GM19099 (cell line): ENCODE results near the gene OTUD7B.

Source experiments
- POLR2A ChIP-seq: IDR thresholded peaks from 3 replicates; pipeline ENCODE4 v1.6.1; 2011; ENCODE audit warnings: low read depth; ENCODE audit not compliant: insufficient read length; ENCODE audit errors: extremely low read depth

OTUD7B gene

DNA sequence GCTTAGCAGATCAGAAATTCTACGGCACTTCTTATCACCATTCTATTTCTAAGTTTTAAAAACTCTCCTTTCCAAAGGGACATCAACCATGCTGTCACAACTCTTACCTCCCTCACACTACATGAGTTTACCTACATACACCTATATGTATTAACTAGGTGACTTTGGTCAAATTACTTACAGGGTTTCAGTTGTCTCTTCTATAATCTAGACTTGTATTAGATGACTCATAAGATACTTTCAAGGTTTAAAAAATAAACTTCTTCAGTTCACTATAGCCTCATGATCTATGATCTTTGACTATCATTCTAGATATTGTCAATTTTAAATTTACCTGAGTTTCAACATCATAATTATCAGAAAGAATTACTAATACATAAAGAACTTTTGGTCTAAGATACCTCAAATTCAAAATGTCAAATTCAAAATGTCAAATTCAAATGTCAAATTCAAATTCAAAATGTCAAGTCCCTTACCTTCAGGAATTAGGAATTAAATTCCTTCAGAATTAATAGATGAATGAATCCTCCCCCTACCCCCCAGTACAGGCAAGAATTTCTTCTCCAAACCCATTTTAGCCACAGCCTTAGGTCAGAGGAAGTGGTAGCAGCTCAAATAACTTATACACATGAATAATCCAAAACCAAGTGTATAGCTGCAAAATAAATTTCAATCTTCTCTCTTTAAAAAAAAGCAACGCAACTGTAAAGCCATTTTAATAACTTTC, 31.1 kb downstream of the OTUD7B start:
- no peak for TF ChIP-seq POLR2A

DNA sequence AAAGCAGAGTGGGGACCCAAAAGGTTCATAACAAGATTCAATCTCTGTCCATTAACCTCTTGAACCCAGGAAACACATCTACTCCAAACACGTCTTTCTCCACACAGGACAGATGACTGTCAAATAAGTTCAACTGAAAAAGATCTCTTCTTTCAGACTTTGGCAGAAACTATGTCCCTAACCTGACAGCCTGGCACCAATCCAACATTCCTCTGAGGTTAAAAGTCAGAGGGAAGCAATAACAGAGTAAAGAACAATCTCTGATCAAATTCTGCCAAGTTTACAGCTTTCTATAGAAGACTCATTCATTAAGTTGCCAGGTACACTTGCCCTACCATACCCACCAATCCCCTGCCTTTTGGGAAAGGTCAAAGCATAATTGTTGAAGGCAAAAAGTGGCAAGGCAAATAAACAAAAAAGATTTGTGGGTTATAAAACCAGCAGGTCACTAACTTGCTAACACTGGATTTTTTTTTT, 31.9 kb downstream of the OTUD7B start:
- no peak for TF ChIP-seq POLR2A

DNA sequence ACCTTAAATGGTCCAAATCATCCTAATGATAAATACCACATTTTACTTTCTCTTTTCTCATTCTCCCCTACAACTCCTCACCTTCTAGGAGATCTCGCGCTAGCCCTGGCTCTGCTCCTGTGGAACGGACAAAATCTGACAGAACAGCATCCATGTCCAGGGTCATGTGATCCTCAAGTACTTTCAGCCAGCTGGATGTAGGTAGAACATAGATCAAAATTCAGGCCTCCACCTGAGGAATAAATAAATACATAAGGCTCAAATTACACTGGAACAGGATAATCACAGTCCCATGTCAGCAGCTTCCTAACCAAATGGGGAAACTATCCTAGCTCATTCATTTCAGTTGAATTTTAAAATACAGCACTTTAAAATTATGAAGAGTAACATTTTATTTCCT, 33.2 kb downstream of the OTUD7B start:
- TF ChIP-seq POLR2A = no peak

DNA sequence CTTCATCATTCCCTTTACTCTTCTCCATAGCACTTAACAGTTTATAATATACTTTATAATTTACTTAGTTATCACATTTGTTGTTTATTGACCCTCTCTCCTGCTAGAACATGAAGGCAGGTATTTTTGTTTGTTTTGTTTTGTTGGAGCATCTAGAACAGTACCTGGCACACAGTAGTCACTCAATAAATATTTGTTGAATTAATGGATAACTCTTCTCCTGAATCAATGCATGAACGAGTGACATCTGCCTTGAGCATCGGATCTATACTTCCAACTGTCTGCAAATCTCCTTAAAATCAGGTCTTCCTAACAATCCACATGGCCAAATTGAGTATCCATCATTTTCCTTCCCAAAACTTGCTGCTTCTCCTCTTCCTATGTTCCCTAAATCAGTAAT, 38.0 kb downstream of the OTUD7B start:
- no peak for TF ChIP-seq POLR2A

DNA sequence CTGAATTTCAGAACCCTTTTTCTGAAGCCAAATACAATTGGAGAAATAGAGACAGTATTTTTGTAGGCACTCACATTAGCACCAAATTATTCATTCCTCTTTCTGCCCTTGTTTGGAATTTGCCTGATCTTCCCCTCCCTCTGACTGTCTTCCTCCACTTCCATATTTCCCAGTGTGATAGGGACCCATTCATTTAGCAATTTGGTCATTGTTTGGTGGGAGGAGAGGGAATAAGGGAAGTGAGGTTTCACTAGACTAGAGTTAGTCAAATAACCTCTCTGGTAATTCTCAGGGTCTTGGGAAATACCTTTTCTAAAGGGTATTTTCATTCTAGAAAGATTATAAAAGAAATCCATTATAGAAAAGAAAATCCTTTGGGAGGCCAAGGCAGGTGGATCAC, 42.9 kb downstream of the OTUD7B start:
- no peak for TF ChIP-seq POLR2A

DNA sequence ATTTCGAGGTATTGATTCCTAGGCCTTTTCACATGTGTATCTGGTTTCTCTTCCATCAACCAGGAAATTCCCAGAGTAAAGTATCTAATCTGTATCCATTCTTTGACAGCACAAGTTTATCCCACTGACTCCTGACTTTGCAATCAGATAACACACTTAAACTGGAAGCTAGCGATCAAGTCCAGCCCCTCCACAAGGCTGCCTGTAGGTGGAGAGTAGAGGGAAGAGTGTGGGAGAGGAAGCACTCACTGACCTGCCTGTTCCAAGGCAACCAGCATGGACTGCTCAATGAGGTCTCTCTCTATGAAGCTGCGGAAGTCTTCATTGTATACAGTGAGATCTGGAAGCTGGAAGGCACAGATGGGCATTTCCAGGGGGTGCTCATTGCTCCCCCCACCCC, 43.5 kb downstream of the OTUD7B start:
- TF ChIP-seq POLR2A = no peak

DNA sequence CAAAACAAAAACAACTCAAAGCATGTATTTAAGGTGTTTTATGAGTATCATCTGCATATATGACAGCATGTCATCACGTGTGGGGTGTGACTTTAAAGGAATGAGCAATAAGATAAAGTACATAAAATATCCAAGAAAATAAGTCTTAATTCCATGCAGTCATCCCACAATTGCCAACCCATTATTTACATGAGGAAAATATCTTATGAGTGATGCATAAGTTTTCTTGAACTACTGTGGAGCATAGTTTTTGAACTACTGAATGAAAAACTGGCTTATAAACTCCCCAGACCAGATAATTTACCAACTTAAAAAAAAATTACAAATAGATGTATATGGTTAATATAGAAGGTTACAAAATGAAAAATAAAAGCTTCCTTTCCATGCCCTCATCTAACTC, 44.1 kb downstream of the OTUD7B start:
- no peak for TF ChIP-seq POLR2A

DNA sequence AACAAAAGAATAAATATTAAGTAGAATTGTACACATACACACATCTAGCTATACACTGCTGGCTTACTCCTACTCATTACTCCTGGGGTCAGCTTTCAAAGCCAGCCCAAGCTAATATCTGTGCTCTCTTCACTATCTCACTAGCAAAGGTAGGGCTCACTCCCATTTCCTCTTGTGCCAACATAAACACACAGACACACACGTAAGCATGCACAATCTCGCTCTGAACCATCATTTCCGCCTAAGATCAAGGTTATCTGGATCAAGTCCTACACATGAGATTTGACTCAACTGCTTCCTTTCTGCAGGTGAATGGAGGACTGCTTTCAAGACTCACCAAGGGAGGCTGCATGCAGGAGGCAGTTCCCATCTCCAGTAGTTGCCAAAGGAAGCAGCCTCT, 45.1 kb downstream of the OTUD7B start:
- TF ChIP-seq POLR2A = no peak

DNA sequence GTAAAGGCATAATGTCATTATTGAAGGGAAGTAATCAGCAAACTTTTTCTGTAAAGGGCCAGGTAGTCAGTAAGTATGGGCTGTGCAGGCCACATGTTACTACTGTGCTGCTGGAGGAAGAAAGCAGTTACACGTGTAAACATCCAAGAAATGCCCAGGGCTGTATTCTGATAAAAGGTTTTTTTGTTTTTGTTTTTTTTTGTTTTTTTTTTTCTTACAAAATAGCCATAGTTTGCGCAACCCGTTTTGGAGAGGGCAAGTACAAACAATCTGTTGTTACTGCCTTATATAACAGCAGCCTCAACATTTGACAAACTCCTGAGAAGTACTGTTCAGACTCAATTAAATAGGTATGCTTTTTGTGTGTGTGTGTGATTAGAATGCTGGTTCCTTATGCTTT, 47.2 kb downstream of the OTUD7B start:
- no peak for TF ChIP-seq POLR2A

DNA sequence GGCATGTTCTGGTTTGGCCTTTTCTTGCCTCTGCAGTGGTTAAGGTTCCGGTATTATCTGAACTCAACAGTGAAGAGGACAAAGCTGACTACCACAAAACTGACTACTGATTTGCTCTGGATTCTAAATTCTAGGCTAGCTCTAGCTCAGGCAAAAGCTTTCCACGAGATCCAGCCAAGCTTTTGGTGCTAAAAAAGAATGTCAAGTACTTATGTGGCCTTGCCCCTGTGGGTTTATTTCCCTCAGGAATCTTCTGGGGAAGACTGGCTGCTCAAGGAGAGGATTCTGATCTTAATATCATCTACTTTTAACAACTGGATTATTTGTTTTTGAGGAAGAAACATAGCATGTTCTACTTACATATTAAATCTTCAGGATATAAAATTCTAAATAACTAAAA, 47.8 kb downstream of the OTUD7B start:
- no peak for TF ChIP-seq POLR2A

DNA sequence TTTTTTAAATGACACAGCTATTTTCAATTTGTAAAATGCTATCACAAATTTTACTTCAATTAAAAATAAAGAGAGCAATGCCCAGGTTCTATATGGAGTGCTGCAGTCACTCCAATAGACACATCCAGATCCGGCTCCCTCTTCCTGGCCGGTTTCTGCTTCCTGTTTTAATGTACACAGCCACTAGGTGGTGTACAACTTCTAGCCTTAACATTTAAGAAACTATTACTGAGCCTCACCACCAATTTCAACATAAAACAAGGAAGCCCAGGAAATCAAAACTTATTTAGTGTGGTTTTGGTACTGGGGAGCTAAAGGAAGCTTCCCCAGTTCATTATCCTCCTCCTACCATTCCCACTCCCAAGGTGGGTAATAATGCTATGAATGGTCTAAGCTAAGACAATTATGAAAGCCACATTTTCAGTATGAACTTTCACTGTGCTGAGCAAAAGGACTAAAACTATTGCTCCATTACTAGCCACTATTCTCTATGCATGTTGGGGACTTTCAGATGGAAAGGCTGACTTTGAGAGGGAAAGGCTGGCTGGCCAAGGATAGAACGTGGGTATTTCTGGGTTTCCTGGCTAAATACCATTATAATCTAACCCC, 48.4 kb downstream of the OTUD7B start:
- TF ChIP-seq POLR2A = no peak

DNA sequence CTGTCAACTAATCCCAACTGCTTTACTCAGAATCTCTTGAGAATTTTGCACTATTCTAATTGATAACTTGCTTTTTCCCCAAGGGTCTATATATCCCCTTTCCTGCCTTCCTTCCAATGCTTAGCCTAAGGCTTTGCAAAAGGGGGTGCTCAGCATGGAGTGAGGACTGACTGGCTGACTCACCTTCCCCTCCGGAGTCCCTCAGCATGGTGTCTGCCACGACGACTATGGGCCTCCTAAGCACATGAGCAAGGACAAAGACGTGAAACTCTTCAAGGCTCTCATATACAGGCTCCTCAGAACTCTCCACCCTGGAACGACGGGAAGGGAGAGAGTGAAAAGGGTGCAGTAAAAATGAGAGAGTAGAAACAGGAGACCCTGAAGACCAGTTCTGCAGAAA, 60.6 kb downstream of the OTUD7B start:
- TF ChIP-seq POLR2A = no peak

DNA sequence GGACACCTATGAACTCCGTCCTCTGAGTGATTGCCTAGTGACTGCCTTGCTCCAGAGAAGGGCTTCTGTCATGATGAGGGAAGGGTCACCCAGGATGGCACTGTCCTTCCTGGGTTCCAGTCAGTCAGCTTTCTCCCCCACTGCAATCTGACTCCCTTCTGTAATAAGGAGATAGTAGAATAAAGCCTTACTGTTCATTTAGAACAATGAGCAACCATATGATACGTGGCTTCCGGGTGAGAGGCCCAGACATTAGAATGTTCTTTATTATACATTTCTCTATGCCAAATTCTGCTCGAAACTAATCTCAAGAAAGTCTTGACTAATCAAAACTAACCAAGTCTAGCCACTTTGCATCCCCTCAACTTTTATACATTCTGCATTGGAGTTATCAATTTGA, 65.3 kb downstream of the OTUD7B start:
- no peak for TF ChIP-seq POLR2A

DNA sequence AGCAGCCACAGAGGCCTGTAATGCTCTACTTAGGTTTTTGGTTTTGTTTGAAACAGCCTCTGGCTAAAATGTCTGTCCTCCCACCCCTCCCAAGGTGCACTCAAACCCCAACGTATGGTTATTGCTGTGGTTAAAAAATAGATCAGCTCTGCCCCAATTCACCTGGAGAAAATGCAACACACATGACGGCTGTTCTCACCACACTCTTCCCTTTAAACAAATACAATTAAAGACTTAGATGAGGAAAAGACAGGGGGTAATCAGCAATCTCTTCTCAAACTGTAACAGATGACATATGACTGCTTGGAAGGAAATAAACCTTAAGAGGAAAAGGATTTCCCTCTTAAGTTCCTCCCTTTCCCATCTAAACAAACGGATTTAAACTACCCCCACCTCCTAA, 67.6 kb downstream of the OTUD7B start:
- no peak for TF ChIP-seq POLR2A

DNA sequence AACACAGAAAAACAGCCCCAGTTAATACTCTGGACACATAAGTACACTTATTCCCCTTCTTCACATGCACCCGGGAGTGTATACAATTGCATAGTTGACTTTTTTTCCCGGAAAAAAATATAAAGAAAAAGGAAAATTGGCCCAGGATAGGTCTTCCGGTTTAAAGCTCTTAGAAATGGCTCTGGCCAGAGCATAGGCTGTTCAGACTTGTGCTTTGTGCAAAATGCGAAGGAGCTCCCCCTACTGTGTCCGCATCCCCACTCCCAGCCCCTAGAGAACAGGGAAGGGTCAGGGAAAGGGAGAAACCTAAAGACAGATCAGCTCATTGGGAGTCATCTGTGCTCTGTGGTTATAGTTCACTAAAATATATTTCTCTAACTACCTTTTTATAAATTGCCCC, 68.3 kb downstream of the OTUD7B start:
- TF ChIP-seq POLR2A = no peak

DNA sequence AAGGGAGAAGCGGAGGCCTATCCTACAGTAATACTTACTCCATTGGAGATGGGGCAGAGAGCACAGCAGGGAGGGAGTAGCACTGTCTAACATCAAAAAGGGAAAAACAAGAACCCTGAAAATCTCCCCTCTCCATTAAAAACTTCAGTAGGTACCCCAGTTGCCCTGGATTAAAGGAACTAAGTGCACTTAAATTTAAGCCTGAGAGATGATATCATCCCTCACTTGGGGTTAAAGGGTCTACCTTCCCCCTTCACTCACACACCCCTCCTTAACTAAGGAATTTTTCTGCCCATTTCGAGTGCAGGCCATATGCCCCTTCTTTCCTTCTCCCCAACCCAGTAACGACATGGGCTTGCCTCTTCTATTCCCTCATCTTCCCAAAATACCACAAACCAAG, 70.1 kb downstream of the OTUD7B start:
- TF ChIP-seq POLR2A = no peak

DNA sequence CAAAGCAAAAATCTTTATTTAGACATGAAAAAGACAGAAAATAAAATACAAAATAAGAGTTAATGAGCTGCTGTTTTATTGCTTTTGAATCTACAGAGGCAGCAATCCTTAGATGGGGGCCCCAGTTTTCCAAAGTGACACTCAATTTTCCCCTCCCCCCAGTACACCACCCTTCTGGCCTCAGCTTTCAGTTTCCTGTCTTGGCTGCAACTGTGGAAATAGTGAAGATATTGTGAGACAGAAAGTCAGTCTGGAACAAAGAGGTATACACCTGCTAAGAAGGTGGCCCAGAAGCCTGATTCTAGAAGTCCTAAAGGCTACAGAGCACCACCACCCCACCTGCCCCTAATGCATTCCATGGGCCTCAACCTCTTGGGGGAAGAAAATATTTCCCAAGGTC, 72.8 kb downstream of the OTUD7B start:
- TF ChIP-seq POLR2A = no peak
